ENCODE data around the gene PLD2. TPM values are rescaled to one million over a fixed set of nuclear protein-coding genes. Genes with fewer than 3 reads are reported as not detected.

The PLD2 gene
- total RNA-seq, 2 donors from 2014 or later = 27.5 to 50.9 TPM

DNA sequence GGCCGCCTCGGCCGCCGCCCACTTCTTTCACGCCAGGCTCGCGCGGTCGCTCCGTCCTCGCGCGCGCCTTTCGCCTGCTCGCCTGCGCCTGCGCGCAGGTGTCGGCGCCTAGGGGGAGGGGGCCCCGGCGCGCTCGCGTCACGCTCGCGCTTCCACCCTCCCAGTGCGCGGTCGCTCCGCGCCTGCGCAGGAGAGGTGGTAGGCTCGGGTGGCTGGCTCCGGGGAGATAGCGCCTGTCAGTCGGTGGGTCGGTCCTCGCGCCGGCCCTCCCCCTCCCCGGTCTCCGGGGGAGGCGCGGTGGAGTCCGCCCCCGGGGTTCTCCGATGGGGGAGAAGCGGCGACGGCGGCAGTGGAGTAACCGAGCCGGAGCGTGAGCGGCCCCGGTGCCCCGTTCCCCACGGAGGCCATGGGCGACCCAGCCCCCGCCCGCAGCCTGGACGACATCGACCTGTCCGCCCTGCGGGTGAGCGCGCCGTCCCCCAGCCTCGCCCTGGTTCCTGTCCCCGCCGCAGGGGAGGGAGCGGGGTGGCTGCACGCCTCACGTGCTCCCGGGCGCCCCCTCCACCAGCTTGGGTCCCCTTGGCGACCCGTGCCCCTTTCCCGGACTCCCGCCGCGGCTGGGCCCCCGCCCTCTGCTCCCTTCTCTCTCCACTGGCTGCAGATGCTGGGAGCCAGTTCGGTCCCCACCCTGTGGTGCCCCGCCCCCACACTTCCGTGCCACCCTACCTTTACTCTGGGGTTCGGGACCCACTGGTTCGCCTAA lies 26.4 kb downstream of the PLD2 start, which contains the start of gene MINK1:
MINK1 (plus strand) TSS at position 163 of the 763 bp plus-strand sequence; CDS start at position 407, 244 bp downstream.
- Mint-ChIP-seq H3K36me3 (ENCODE audit: insufficient read depth in 2 of 2) (peaks cover 0 to 2% of the 10 kb centered on the region in 2 donors), H3K9me3 (no peaks in the 10 kb centered on the region), H3K4me3 (peak within 1 kb of the TSS; percentile 86 to 96), H3K27ac (peak within 1 kb of the TSS; percentile 71), H3K4me1 (ENCODE audit: low read depth) (peaks cover 34% of the 10 kb centered on the region), H3K27me3 (ENCODE audit: low read depth) (no peaks in the 10 kb centered on the region)
- peak; percentile 89 to 91 for DNase-seq
- ATAC-seq (replicated peaks in 1 of 2) = peak; percentile 90 to 91

DNA sequence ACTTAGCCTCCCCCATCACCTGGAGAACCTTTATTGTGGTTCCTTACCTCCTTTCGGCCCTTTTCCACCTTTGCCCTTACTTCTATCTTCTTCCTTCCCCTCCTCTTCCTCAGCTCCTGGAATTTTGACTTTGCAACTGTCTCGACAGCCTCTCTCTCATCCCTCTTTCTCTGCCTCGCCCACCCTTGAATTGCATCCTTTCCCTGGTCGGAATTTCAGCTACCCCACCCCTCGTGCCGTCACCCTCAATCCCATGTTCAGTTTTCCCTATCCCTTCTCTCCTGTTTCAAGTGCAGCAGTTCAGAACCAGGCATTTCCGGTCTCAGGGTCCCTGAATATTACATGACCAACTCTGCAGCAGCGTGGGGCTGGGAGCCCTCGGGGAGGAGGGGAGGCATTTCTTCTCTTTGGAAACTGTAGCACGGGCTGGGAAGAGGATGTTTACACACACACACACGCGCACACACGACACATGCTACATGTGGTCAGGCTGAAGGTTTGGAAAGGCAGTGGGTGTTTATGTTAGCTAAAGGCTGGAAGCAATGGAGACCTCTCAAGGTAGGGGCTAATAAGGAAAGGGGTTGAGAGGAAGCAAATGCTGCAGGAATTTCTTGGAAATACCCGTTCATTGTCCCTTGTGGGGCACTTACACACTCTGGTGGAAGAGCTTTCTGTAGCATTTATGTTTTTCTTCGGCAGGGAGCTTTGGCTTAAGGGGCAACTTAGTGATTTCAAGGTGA lies 27.2 kb downstream of the PLD2 start:
- DNase-seq = no peak
- peak overlapping the region; percentile 79 to 96 for H3K4me3 Mint-ChIP-seq

DNA sequence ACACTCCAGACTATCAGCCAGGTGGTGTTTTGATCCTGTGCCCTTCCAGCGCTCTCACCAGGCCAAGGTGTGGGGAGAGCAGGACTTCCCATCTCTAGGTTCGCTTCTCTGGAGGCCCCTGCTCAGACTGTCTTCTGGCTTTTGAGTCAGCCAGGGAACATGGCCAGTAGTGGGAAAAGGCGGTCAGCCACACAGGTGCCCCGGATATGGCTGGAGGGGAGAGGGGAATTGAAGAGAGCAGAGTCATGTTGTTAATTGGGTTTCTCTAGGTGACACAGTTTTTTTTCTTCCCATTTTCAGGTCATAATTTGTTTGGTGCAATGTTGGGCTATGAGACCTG lies 27.7 kb downstream of the PLD2 start:
- no peak overlapping the region for H3K27ac Mint-ChIP-seq
- H3K4me1 Mint-ChIP-seq (ENCODE audit: low read depth) = peaks cover 42% of the 10 kb centered on the region
- H3K9me3 Mint-ChIP-seq = no peaks in the 10 kb centered on the region
- peaks cover 0 to 2% of the 10 kb centered on the region in 2 donors for H3K36me3 Mint-ChIP-seq (ENCODE audit: insufficient read depth in 2 of 2)
- H3K27me3 Mint-ChIP-seq (ENCODE audit: low read depth) = no peaks in the 10 kb centered on the region
- peak overlapping the region; percentile 79 to 96 for H3K4me3 Mint-ChIP-seq
- no peak for DNase-seq
- no peak for ATAC-seq (replicated peaks in 1 of 2)

More for the DNA sequence above, 27.2 kb downstream of the PLD2 start:
- ATAC-seq (replicated peaks in 1 of 2) = no peak
- Mint-ChIP-seq H3K27ac (peak overlapping the region; percentile 71), H3K27me3 (ENCODE audit: low read depth) (no peaks in the 10 kb centered on the region), H3K4me1 (ENCODE audit: low read depth) (peaks cover 37% of the 10 kb centered on the region), H3K36me3 (ENCODE audit: insufficient read depth in 2 of 2) (peaks cover 0 to 2% of the 10 kb centered on the region in 2 donors), H3K9me3 (no peaks in the 10 kb centered on the region)

DNA sequence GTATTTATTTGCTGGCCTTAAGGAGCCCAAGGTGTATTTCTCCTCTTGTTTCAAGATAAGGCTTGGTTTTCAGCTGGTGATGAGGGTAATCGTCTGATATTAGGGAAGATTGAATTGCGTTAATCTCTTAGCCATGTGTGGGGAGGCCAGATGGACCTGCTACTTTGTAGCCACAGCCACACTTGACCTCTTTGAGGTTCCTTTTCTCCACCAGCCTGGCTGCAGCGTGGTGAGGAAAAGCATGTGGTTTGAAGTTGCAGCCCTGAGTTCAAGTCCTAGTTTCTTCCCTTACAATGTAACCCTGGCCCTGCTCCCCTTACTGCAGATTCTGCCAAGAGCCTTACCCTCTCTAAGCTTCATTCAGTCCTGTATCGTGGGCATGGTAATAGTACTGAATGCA lies 29.3 kb downstream of the PLD2 start:
- Mint-ChIP-seq H3K27me3 (ENCODE audit: low read depth) (no peaks in the 10 kb centered on the region), H3K4me3 (peak overlapping the region in 1 of 2 donors; percentile 45), H3K36me3 (ENCODE audit: insufficient read depth in 2 of 2) (peaks cover 0 to 2% of the 10 kb centered on the region in 2 donors), H3K9me3 (no peaks in the 10 kb centered on the region), H3K27ac (no peak overlapping the region), H3K4me1 (ENCODE audit: low read depth) (peaks cover 58% of the 10 kb centered on the region)
- DNase-seq (no peak), ATAC-seq (replicated peaks in 1 of 2) (no peak)

- Mint-ChIP-seq H3K9me3 (no peaks in the 10 kb centered on the region), H3K27ac (no peak overlapping the region), H3K4me3 (no peak overlapping the region), H3K27me3 (ENCODE audit: low read depth) (no peaks in the 10 kb centered on the region), H3K36me3 (ENCODE audit: insufficient read depth in 2 of 2) (peaks cover 0 to 2% of the 10 kb centered on the region in 2 donors), H3K4me1 (ENCODE audit: low read depth) (peaks cover 72% of the 10 kb centered on the region)
- DNase-seq (no peak), ATAC-seq (replicated peaks in 1 of 2) (no peak)
Measured at GRCh38 chr17:4837471-4838308, 30.7 kb downstream of the PLD2 start.

- Mint-ChIP-seq H3K9me3 (no peaks in the 10 kb centered on the region), H3K27me3 (ENCODE audit: low read depth) (no peaks in the 10 kb centered on the region), H3K4me1 (ENCODE audit: low read depth) (peaks cover 75% of the 10 kb centered on the region), H3K27ac (no peak overlapping the region), H3K4me3 (no peak overlapping the region), H3K36me3 (ENCODE audit: insufficient read depth in 2 of 2) (peaks cover 0 to 2% of the 10 kb centered on the region in 2 donors)
- ATAC-seq (replicated peaks in 1 of 2) = no peak
- DNase-seq = no peak
Measured at GRCh38 chr17:4838309-4838785, 31.4 kb downstream of the PLD2 start.

- no peak overlapping the region for H3K27ac Mint-ChIP-seq
- ATAC-seq (replicated peaks in 1 of 2) (peak in 1 of 2 donors; percentile 24), DNase-seq (no peak)
- H3K27me3 Mint-ChIP-seq (ENCODE audit: low read depth) = no peaks in the 10 kb centered on the region
- no peaks in the 10 kb centered on the region for H3K36me3 Mint-ChIP-seq (ENCODE audit: insufficient read depth in 2 of 2)
- peaks cover 68% of the 10 kb centered on the region for H3K4me1 Mint-ChIP-seq (ENCODE audit: low read depth)
- peak overlapping the region; percentile 13 to 33 for H3K4me3 Mint-ChIP-seq
- no peaks in the 10 kb centered on the region for H3K9me3 Mint-ChIP-seq
Measured at GRCh38 chr17:4839221-4839620, 32.3 kb downstream of the PLD2 start.

GRCh38 chr17:4839965-4840892 lies 33.3 kb downstream of the PLD2 start:
- Mint-ChIP-seq H3K9me3 (no peaks in the 10 kb centered on the region), H3K4me1 (ENCODE audit: low read depth) (peaks cover 58% of the 10 kb centered on the region), H3K4me3 (peak overlapping the region; percentile 63 to 77), H3K36me3 (ENCODE audit: insufficient read depth in 2 of 2) (no peaks in the 10 kb centered on the region), H3K27ac (peak overlapping the region; percentile 21), H3K27me3 (ENCODE audit: low read depth) (no peaks in the 10 kb centered on the region)
- ATAC-seq (replicated peaks in 1 of 2) (peak; percentile 25 to 29), DNase-seq (no peak)

DNA sequence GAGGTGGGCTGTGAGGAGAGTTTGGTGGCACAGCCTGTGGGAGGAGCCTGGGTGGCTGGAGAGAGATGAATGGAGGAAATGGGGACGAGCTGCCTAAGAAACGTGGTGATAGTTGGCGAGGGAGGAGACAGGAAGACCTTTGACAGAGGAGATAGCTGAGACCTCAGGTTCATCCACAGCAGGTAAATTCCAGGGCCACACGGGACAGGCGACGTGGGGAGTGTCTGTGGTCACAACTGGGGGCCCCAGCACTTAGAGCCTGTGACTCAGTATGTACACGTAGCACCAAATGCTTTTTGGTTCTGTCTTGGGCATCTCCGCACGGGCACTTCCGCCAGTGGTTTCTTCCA lies 33.9 kb downstream of the PLD2 start:
- H3K4me3 Mint-ChIP-seq = peak overlapping the region; percentile 63 to 77
- H3K27ac Mint-ChIP-seq = peak overlapping the region; percentile 21
- DNase-seq (peak; percentile 30 to 57), ATAC-seq (replicated peaks in 1 of 2) (peak; percentile 90 to 95)
- no peaks in the 10 kb centered on the region for H3K36me3 Mint-ChIP-seq (ENCODE audit: insufficient read depth in 2 of 2)
- no peaks in the 10 kb centered on the region for H3K9me3 Mint-ChIP-seq
- no peaks in the 10 kb centered on the region for H3K27me3 Mint-ChIP-seq (ENCODE audit: low read depth)
- H3K4me1 Mint-ChIP-seq (ENCODE audit: low read depth) = peaks cover 54% of the 10 kb centered on the region

DNA sequence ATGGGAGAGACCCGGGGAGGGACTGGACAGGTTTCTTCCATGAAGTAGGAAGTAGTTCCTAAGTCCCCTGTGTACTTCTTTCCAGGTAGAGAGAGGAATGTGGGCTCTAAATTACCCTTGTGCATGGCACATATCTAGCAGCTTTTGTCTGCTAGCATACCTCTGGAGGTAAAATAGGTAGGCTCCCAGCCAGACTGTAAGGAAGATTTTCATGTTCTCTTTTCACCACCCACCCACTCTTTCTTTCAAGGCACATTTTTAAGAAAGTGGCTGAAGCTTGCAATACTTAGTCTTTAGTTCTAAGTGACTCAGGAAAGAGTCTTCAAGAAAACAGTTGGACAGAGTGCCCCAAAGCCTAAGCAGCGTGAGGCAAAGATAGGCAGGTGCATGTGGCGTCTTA lies 35.4 kb downstream of the PLD2 start:
- Mint-ChIP-seq H3K36me3 (ENCODE audit: insufficient read depth in 2 of 2) (no peaks in the 10 kb centered on the region), H3K27ac (no peak overlapping the region), H3K4me1 (ENCODE audit: low read depth) (peaks cover 47% of the 10 kb centered on the region), H3K9me3 (no peaks in the 10 kb centered on the region), H3K27me3 (ENCODE audit: low read depth) (no peaks in the 10 kb centered on the region), H3K4me3 (no peak overlapping the region)
- DNase-seq (no peak), ATAC-seq (replicated peaks in 1 of 2) (no peak)

GRCh38 chr17:4843321-4844000 lies 36.5 kb downstream of the PLD2 start:
- Mint-ChIP-seq H3K9me3 (no peaks in the 10 kb centered on the region), H3K27ac (no peak overlapping the region), H3K27me3 (ENCODE audit: low read depth) (no peaks in the 10 kb centered on the region), H3K36me3 (ENCODE audit: insufficient read depth in 2 of 2) (no peaks in the 10 kb centered on the region), H3K4me3 (no peak overlapping the region), H3K4me1 (ENCODE audit: low read depth) (peaks cover 40% of the 10 kb centered on the region)
- no peak for ATAC-seq (replicated peaks in 1 of 2)
- no peak for DNase-seq

DNA sequence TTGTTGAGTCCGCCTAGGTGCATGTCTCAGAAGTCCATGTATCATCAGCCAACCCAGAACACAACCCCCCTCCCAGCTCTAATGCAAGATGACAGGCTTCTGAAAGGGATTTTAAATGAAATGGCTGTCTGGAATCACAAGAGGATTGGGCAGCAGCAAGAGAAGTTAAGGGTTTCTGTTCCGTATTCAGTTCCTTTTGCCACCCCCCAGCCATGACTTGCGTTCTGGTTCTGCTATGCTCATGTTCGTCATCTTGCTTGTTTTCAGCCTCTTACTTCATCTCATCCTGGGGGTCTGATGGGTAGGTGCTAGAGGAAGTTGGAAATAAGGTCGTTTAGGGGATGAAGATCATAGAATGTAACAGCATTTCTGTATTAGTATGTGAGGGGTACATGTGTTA lies 38.2 kb downstream of the PLD2 start:
- Mint-ChIP-seq H3K27ac (no peak overlapping the region), H3K27me3 (ENCODE audit: low read depth) (no peaks in the 10 kb centered on the region), H3K9me3 (no peaks in the 10 kb centered on the region), H3K36me3 (ENCODE audit: insufficient read depth in 2 of 2) (no peaks in the 10 kb centered on the region), H3K4me3 (no peak overlapping the region), H3K4me1 (ENCODE audit: low read depth) (peaks cover 28% of the 10 kb centered on the region)
- DNase-seq (no peak), ATAC-seq (replicated peaks in 1 of 2) (no peak)

All from activated T-cell treated with anti-CD3 and anti-CD28 coated beads, Interleukin-2, amount 50 U/mL, for 72 hours (primary cell).